ENCODE data around the gene CTXND1.
"Not testable (repeated sequence)": the region's sequence is repeated elsewhere in the genome, so short reads cannot be mapped to it uniquely, and the experiment has no call there.

CTXND1 gene

GRCh38 chr15:80252121-80252518 lies at the start of gene CTXND1:
Gene CTXND1, minus strand, starts transcription at chr15:80252213. Its CDS starts 50,264 bp downstream, at chr15:80201949.
- DNase-seq = no peak

GRCh38 chr15:80301472-80301871 lies 49.5 kb upstream of the CTXND1 start:
- DNase-seq = no peak

- not testable (repeated sequence) for DNase-seq
These were observed 43.8 kb upstream of the CTXND1 start for GRCh38 chr15:80295777-80296176.

- no peak for DNase-seq
These were observed 40.1 kb upstream of the CTXND1 start for GRCh38 chr15:80292079-80292478.

- DNase-seq = not testable (repeated sequence)
These were observed 38.9 kb upstream of the CTXND1 start for GRCh38 chr15:80290891-80291290.

- no peak for DNase-seq
These were observed 37.8 kb upstream of the CTXND1 start for GRCh38 chr15:80289528-80290495.

GRCh38 chr15:80288131-80288530 lies 36.1 kb upstream of the CTXND1 start:
- DNase-seq = no peak

GRCh38 chr15:80286055-80286454 lies 34.0 kb upstream of the CTXND1 start:
- no peak for DNase-seq

- no peak for DNase-seq
These were observed 33.4 kb upstream of the CTXND1 start for GRCh38 chr15:80285379-80285778.

- DNase-seq = no peak
These were observed 31.5 kb upstream of the CTXND1 start for GRCh38 chr15:80283531-80283930.

GRCh38 chr15:80277147-80277546 lies 25.1 kb upstream of the CTXND1 start:
- no peak for DNase-seq

- DNase-seq = no peak
These were observed 23.9 kb upstream of the CTXND1 start for GRCh38 chr15:80275961-80276360.

GRCh38 chr15:80274996-80275395 lies 23.0 kb upstream of the CTXND1 start:
- DNase-seq = no peak

GRCh38 chr15:80274554-80274953 lies 22.5 kb upstream of the CTXND1 start:
- no peak for DNase-seq

GRCh38 chr15:80272987-80273386 lies 21.0 kb upstream of the CTXND1 start:
- DNase-seq = no peak

GRCh38 chr15:80270472-80270871 lies 18.5 kb upstream of the CTXND1 start:
- no peak for DNase-seq

GRCh38 chr15:80268101-80268500 lies 16.1 kb upstream of the CTXND1 start:
- DNase-seq = no peak

GRCh38 chr15:80267658-80268057 lies 15.6 kb upstream of the CTXND1 start:
- DNase-seq = no peak

- DNase-seq = no peak
These were observed 14.7 kb upstream of the CTXND1 start for GRCh38 chr15:80266745-80267144.

GRCh38 chr15:80266113-80266512 lies 14.1 kb upstream of the CTXND1 start:
- no peak for DNase-seq

- DNase-seq = no peak
These were observed 13.0 kb upstream of the CTXND1 start for GRCh38 chr15:80265021-80265420.

- no peak for DNase-seq
These were observed 12.0 kb upstream of the CTXND1 start for GRCh38 chr15:80264031-80264430.

GRCh38 chr15:80260551-80260950 lies 8.5 kb upstream of the CTXND1 start:
- DNase-seq = no peak

GRCh38 chr15:80259942-80260510 lies 8.0 kb upstream of the CTXND1 start:
- DNase-seq = no peak

Measured in CD4-positive, alpha-beta T cell treated with Interferon gamma for 1 hour (primary cell).